ENCODE measurements around the gene HAGH.

The HAGH gene

GRCh38 chr16:1831186-1832075 is 4.8 kb upstream of the HAGH start:
- DNase-seq (ENCODE audit: low spot score), result no peak

GRCh38 chr16:1830213-1830612 is 3.6 kb upstream of the HAGH start:
- DNase-seq (ENCODE audit: low spot score), result no peak

GRCh38 chr16:1828645-1829410 is 2.2 kb upstream of the HAGH start:
- no peak for DNase-seq (ENCODE audit: low spot score)

DNA sequence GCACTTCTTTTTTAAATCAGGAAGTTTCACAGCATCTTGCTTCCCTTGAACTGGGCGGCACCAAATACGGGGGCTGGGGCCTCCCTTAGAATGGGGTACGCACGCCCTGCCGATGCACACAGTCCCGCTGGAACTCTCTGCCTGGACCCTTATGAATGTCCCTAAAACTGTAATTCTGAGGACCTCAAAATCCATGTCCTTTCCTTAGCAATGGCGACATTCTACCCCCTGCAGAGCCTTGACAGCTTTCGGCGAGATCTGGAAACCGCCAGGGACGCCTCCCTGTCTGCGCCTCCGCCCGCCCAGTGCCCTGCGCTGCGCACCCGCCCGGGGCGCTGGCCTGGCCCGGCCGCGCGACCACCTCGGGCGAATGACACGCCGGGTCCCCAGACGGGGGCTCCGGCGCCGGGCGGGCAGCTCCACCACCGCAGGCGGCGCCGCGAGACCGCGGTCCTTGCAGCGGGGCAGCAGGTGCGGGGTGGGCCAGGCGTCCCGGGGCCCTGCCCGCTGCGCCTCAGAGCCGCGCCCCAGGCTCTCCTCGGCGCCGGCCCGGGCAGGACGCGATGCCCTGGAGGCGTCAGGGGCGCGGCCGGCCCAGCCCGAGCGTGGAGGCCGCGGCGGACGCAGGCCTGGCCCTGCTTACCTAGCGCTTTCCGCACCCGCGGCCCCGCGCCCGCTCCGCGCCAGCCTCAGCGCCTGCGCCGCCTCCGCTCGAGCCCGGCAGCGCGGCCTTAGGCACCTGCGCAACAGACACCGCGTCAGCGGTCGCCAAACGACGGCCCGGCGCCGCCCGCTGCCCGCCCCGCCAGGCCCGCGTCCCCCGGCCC is 548 bp downstream of the HAGH start:
- peak; percentile 30 for DNase-seq (ENCODE audit: low spot score)

GRCh38 chr16:1825381-1825863 is 1.2 kb downstream of the HAGH start:
- DNase-seq (ENCODE audit: low spot score), result no peak

DNA sequence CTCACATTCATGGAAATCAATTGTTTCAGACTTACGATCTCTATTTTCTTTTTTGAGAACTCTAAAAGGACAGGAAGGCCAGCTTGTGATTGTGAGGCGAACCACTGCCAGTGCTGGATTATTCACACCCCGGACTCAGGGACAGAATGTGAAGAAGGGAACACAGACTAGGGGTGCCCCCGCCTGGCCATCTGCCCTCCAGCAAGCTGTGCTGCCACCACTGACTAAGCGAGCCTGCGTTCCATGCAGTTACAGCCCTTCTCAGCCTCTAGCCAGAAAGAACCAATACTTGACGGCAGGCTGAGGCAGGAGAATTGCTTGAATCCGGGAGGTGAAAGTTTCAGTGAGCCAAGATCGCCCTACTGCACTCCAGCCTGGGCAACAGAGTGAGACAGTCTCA is 2.8 kb downstream of the HAGH start:
- DNase-seq (ENCODE audit: low spot score), result peak; percentile 47

- DNase-seq (ENCODE audit: low spot score), result no peak
Measured at GRCh38 chr16:1822801-1823200, 3.8 kb downstream of the HAGH start.

DNA sequence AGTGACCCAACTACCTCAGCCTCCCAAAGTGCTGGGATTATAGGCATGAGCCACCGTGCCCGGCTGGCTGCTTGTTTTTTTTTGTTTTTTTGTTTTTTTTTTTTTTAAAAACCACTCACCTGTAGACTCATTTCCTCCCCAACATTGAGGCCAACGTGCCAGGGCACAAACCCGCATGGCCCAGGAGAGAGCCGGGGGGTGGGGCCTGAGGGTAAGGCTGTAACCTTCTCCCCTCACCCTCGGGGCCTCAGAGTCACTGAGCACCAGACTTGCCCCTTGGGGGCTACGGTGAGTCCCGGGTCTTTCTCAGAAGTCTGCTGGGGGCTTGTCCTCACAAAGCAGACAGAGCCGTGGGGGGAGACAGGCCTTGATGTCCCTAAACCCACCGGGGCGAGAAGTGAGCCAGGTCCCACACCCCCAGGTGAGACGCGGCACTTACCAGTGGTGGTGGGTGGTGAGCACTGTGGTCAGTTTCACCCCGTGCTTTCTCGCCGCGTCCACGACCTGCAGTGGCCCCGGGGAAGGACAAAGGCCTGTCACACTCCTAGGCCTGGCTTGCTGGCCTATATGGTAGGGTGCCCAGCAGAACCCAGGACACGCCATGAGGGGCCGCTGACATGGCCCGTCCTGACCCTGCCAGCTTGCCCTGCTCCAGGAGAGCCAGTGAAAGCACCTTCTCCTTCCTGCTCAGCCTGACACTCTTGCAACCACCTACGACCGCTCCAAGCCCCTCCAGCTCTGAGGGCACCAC is 4.6 kb downstream of the HAGH start:
- DNase-seq (ENCODE audit: low spot score), result no peak

DNA sequence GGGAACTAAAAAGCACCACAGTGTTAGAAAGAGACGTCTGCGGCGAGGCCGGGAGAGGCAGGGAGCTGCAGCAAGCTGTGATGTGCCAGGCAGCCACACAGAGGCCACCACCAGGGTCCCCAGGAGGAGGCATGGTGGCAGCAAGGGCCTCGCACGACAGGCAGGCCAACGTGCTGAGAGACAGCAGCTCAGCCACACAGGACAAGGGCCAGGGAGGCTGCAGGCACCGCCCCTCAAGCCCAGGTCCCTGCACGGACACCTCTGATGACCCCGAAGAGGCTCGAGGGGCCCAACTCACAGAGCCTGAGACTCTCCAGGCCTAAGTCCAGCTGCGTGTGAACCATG is 5.7 kb downstream of the HAGH start:
- no peak for DNase-seq (ENCODE audit: low spot score)

GRCh38 chr16:1820096-1820945 is 6.3 kb downstream of the HAGH start:
- DNase-seq (ENCODE audit: low spot score), result no peak

GRCh38 chr16:1819611-1820010 is 7.0 kb downstream of the HAGH start:
- no peak for DNase-seq (ENCODE audit: low spot score)

DNA sequence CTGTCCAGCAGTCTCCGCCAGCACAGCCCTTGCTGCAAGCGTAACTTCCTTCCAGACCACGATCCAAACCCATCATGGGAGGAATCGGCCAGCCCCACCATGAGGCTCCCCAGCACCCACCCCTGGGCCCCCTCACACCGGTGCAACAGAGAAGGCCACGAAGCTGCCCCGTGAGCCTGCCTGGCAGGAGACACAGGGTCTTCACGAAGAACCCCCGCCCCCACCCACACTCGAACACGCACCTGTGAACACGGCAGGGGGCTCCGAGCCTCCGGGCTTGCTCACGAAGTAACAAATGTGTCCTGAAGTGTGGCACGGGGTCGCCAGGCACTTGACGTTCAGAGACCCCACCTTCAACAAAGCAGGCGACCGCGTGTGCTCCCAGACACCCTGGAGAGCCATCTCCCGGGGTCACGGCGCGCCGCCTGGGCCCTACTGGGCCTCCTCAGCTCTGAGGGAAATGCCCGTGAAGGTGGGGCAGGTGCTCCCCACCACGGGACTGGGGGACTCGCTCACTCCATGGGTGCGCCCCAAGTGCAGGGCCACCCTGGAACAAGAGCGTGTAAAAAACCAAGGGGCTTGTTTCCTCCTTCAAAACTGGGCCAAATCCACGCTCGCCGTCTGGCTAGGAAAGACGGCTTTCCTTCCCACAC is 7.6 kb downstream of the HAGH start:
- no peak for DNase-seq (ENCODE audit: low spot score)

- DNase-seq (ENCODE audit: low spot score), result no peak
Measured at GRCh38 chr16:1818204-1818872, 8.3 kb downstream of the HAGH start.

- DNase-seq (ENCODE audit: low spot score), result no peak
Measured at GRCh38 chr16:1817716-1818115, 8.9 kb downstream of the HAGH start.

DNA sequence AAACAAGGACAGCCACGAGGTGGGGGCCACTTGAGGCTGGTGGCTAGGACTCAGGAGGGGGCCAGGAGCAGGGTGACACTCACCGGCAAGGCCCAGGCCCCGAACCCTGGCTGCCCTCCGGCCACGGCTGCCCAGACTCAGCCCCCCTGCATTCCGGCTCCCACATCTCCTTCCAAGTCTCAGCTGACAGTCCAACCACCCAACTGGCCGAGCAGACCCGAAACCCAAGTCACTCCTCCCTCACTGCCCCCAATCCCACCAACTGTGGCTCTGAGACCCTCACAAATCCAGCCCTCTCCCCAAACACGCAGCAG is 9.4 kb downstream of the HAGH start:
- DNase-seq (ENCODE audit: low spot score), result no peak

DNA sequence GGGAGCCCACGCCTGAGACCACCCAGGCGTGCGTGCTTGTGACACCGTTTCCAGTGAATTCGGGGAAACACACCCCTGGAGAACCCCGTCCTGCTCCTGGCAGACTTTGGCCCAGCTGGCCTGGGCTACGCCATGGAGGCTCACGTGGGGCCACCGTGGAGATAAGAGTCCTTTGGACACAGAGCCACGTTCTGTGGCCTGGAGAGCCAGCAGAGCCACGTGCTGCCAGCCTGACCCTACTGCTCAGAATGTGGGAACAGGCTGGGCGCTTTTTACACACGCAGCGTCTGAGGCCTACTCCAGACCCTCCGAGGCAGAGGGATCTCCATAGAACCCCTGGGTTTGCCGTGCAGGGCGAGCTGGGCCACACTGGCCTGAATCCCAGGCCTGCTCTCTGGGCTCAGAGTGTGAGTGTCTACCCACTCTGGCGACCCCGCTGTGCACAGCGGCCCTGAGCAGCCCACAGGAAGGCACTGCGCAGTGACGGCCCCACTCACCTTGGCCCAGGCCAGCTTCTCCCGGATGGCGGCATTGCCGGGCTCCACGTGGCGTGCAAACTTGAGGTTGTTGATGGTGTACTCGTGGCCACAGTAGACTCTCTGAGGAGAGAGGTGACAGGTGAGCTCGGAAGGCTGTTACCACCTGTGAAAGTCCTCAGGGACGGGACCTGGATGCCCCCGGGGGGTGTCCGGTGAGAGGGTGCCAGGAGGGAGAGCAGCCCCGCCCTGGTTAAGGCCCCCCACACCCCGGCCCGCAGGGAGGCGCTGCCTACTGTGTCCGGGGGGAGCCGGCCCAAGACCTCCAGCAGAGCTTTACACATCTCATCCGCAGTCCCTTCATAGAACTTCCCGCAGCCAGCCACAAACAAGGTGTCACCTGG is 10.0 kb downstream of the HAGH start:
- DNase-seq (ENCODE audit: low spot score), result no peak

GRCh38 chr16:1815461-1815860 is 11.2 kb downstream of the HAGH start:
- DNase-seq (ENCODE audit: low spot score), result no peak

- peak; percentile 10 for DNase-seq (ENCODE audit: low spot score)
Measured at GRCh38 chr16:1812732-1813163, 13.9 kb downstream of the HAGH start.

GRCh38 chr16:1810536-1810935 is 16.1 kb downstream of the HAGH start:
- DNase-seq (ENCODE audit: low spot score), result no peak

Measured in kidney capillary endothelial cell (primary cell).